WTC11 (cell line): ENCODE measurements around the gene NINJ2. TPM values are rescaled to one million over a fixed set of nuclear protein-coding genes. Genes with fewer than 3 reads are reported as not detected.

ENCODE experiments used
- ATAC-seq: fragments of 200-7000 bp; cut with Tn5 transposase; 2 replicates; pipeline ENCODE4 v1.10.0; 2021; ENCODE audit warnings: mild to moderate bottlenecking, moderate library complexity
- CTCF ChIA-PET: fragments of 300-600 bp; sonication (Branson Sonifier 250); formaldehyde crosslinking; loops from one replicate; lab custom pipeline; 2021; ENCODE audit warnings: antibody characterized with exemption; lab: Charles Lee
- POLR2A ChIA-PET: fragments of 350-600 bp; sonication (Branson Sonifier 250); formaldehyde crosslinking; loops from one replicate; lab custom pipeline; 2021; ENCODE audit warnings: antibody characterized with exemption; lab: Charles Lee
- DNase-seq: peaks from one replicate; pipeline ENCODE4 v3.0.0; 2021; ENCODE audit warnings: low spot score
- H3K27ac Mint-ChIP-seq: 2 replicates; pipeline ENCODE4 v1.8.0; 2021; ENCODE audit warnings: mixed read lengths
- H3K27me3 Mint-ChIP-seq: 2 replicates; pipeline ENCODE4 v1.8.0; 2021; ENCODE audit warnings: low read depth, mild to moderate bottlenecking, moderate library complexity, mixed read lengths
- H3K36me3 Mint-ChIP-seq: 2 replicates; pipeline ENCODE4 v1.8.0; 2021; ENCODE audit warnings: mixed read lengths
- H3K4me1 Mint-ChIP-seq: 2 replicates; pipeline ENCODE4 v1.8.0; 2022; ENCODE audit warnings: mixed read lengths
- H3K4me3 Mint-ChIP-seq: 2 replicates; pipeline ENCODE4 v1.8.0; 2021; ENCODE audit warnings: mild to moderate bottlenecking, moderate library complexity, mixed read lengths
- H3K9me3 Mint-ChIP-seq: 2 replicates; pipeline ENCODE4 v1.8.0; 2021; ENCODE audit warnings: mixed read lengths
- FOXK1 ChIP-seq: sonication (generic); formaldehyde crosslinking; IDR thresholded peaks from 2 replicates; pipeline ENCODE4 v1.8.0; 2022; ENCODE audit warnings: mild to moderate bottlenecking, moderate library complexity, missing genetic modification reagents
- FOXP1 ChIP-seq: sonication (generic); formaldehyde crosslinking; IDR thresholded peaks from 2 replicates; pipeline ENCODE4 v1.8.0; 2022; ENCODE audit warnings: missing genetic modification reagents, mild to moderate bottlenecking, moderate library complexity, borderline replicate concordance
- MAX ChIP-seq: sonication (generic); formaldehyde crosslinking; IDR thresholded peaks from 2 replicates; pipeline ENCODE4 v1.8.0; 2022; ENCODE audit warnings: mild to moderate bottlenecking, missing genetic modification reagents
- MLX ChIP-seq: sonication (generic); formaldehyde crosslinking; IDR thresholded peaks from 2 replicates; pipeline ENCODE4 v1.8.1; 2023; ENCODE audit warnings: mild to moderate bottlenecking, missing genetic modification reagents, moderate library complexity
- MYBL2 ChIP-seq: sonication (generic); formaldehyde crosslinking; IDR thresholded peaks from 2 replicates; pipeline ENCODE4 v1.8.1; 2023; ENCODE audit warnings: mild to moderate bottlenecking, moderate library complexity, missing genetic modification reagents
- NFE2L1 ChIP-seq: sonication (generic); formaldehyde crosslinking; IDR thresholded peaks from 2 replicates; pipeline ENCODE4 v1.8.1; 2023; ENCODE audit warnings: missing genetic modification reagents
- NFYB ChIP-seq: sonication (generic); formaldehyde crosslinking; conservative IDR thresholded peaks from 2 replicates; pipeline ENCODE4 v1.8.0; 2022; ENCODE audit warnings: low read depth, missing genetic modification reagents
- OVOL2 ChIP-seq: fragments of 250-450 bp; sonication (Bioruptor Pico); IDR thresholded peaks from 2 replicates; pipeline ENCODE4 v1.9.0; 2021; ENCODE audit warnings: mild to moderate bottlenecking, borderline replicate concordance
- PRDM15 ChIP-seq: sonication (generic); formaldehyde crosslinking; IDR thresholded peaks from 2 replicates; pipeline ENCODE4 v1.8.0; 2022; ENCODE audit warnings: missing genetic modification reagents
- SMAD4 ChIP-seq: sonication (generic); formaldehyde crosslinking; IDR thresholded peaks from 2 replicates; pipeline ENCODE4 v1.8.0; 2022; ENCODE audit warnings: mild to moderate bottlenecking, missing genetic modification reagents
- SP1 ChIP-seq: sonication (generic); formaldehyde crosslinking; conservative IDR thresholded peaks from 2 replicates; pipeline ENCODE4 v1.8.1; 2022; ENCODE audit warnings: missing genetic modification reagents
- ZNF416 ChIP-seq: fragments of 250-450 bp; sonication (Bioruptor Pico); IDR thresholded peaks from 2 replicates; pipeline ENCODE4 v1.9.0; 2021; ENCODE audit warnings: mild to moderate bottlenecking, inconsistent platforms
- total RNA-seq: library from RNA; stranded (reverse); gene quantifications from 3 replicates; pipeline ENCODE4 v1.2.3, GENCODE V29; 2021
- TF ChIP-seq, protein P1 (sequence below): fragments of 250-450 bp; sonication (Bioruptor Pico); IDR thresholded peaks from 2 replicates; pipeline ENCODE4 v1.9.0; 2021; ENCODE audit warnings: mild to moderate bottlenecking
- TF ChIP-seq, protein P2 (sequence below): sonication (generic); formaldehyde crosslinking; IDR thresholded peaks from 2 replicates; pipeline ENCODE4 v1.8.1; 2022; ENCODE audit warnings: low read depth, missing genetic modification reagents, borderline replicate concordance
- TF ChIP-seq, protein P3 (sequence below): sonication (generic); formaldehyde crosslinking; IDR thresholded peaks from 2 replicates; pipeline ENCODE4 v1.8.0; 2022; ENCODE audit warnings: mild to moderate bottlenecking, missing genetic modification reagents

Gene NINJ2
- total RNA-seq, 1 experiment from 2014 or later, result 0.42 TPM

- TF ChIP-seq, protein P1, sequence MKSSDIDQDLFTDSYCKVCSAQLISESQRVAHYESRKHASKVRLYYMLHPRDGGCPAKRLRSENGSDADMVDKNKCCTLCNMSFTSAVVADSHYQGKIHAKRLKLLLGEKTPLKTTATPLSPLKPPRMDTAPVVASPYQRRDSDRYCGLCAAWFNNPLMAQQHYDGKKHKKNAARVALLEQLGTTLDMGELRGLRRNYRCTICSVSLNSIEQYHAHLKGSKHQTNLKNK (CRISPR knock-in tag), result no peak
- TF ChIP-seq SMAD4 (CRISPR knock-in tag) (no peak), SP1 (CRISPR knock-in tag) (no peak)
Observed at GRCh38 chr12:675562-675961, 12.3 kb upstream of the NINJ2 start (continued).

DNA sequence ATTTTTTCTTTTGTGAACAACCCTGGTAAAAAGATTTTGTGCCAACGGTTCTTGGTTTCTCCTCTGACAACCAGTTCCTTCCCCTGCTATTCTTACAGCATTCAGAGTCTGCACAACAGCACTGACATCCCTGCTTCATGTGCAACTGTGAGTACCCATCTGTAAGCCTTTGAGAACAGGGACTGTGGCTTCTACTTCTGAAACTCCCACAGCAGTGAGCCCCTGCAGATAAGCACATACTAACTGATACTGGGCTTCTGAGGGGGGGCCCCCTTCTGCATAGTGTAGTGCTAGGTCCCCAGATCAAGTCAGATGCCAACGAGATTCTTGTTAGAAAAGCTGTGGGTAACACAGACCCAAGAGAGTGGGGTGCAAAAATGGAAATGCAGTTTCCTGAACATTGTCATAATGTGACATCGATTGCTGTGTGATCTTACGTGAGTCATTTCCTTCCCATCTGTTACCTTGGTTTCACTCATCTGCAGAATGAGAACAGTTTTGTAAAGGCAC, 11.1 kb upstream of the NINJ2 start:
- Mint-ChIP-seq H3K4me1 (no peaks in the 10 kb centered on the region), H3K27me3 (no peaks in the 10 kb centered on the region; the same call in 1 of the 2 replicates), H3K4me3 (no peak overlapping the region), H3K36me3 (no peaks in the 10 kb centered on the region), H3K27ac (no peak overlapping the region), H3K9me3 (no peaks in the 10 kb centered on the region)
- DNase-seq (no peak), ATAC-seq (no peak)
- POLR2A ChIA-PET, result no interaction called here
- CTCF ChIA-PET, result interaction anchor here (1.7 kb wide), 1 partner anchor 98 kb away, joined by 4 read pairs; no protein-coding TSS in a partner anchor
- TF ChIP-seq SP1 (CRISPR knock-in tag) (no peak), ZNF416 (CRISPR knock-in tag) (no peak), NFYB (CRISPR knock-in tag) (no peak), FOXK1 (no peak), MLX (CRISPR knock-in tag) (no peak), PRDM15 (CRISPR knock-in tag) (no peak), FOXP1 (CRISPR knock-in tag) (no peak), MAX (no peak), NFE2L1 (CRISPR knock-in tag) (no peak)
- TF ChIP-seq, protein P2, sequence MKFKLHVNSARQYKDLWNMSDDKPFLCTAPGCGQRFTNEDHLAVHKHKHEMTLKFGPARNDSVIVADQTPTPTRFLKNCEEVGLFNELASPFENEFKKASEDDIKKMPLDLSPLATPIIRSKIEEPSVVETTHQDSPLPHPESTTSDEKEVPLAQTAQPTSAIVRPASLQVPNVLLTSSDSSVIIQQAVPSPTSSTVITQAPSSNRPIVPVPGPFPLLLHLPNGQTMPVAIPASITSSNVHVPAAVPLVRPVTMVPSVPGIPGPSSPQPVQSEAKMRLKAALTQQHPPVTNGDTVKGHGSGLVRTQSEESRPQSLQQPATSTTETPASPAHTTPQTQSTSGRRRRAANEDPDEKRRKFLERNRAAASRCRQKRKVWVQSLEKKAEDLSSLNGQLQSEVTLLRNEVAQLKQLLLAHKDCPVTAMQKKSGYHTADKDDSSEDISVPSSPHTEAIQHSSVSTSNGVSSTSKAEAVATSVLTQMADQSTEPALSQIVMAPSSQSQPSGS (CRISPR knock-in tag), result no peak
- TF ChIP-seq, protein P3, sequence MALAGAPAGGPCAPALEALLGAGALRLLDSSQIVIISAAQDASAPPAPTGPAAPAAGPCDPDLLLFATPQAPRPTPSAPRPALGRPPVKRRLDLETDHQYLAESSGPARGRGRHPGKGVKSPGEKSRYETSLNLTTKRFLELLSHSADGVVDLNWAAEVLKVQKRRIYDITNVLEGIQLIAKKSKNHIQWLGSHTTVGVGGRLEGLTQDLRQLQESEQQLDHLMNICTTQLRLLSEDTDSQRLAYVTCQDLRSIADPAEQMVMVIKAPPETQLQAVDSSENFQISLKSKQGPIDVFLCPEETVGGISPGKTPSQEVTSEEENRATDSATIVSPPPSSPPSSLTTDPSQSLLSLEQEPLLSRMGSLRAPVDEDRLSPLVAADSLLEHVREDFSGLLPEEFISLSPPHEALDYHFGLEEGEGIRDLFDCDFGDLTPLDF (CRISPR knock-in tag), result no peak

- ChIA-PET CTCF (interaction anchor here (1.7 kb wide), 1 partner anchor 98 kb away, joined by 4 read pairs; no protein-coding TSS in a partner anchor), POLR2A (no interaction called here)
- DNase-seq (no peak), ATAC-seq (no peak)
- Mint-ChIP-seq H3K4me1 (no peaks in the 10 kb centered on the region), H3K27me3 (no peaks in the 10 kb centered on the region; the same call in 1 of the 2 replicates), H3K36me3 (no peaks in the 10 kb centered on the region), H3K9me3 (no peaks in the 10 kb centered on the region), H3K4me3 (no peak overlapping the region), H3K27ac (no peak overlapping the region)
- TF ChIP-seq MYBL2 (no peak), OVOL2 (CRISPR knock-in tag) (no peak)
Observed at GRCh38 chr12:673849-674248, 10.6 kb upstream of the NINJ2 start.
